ENCODE measurements around the gene AKNA. TPM values are rescaled to one million over a fixed set of nuclear protein-coding genes. Genes with fewer than 3 reads are reported as not detected.

Gene AKNA
- total RNA-seq, 1 experiment from 2014 or later, result 20.6 TPM

DNA sequence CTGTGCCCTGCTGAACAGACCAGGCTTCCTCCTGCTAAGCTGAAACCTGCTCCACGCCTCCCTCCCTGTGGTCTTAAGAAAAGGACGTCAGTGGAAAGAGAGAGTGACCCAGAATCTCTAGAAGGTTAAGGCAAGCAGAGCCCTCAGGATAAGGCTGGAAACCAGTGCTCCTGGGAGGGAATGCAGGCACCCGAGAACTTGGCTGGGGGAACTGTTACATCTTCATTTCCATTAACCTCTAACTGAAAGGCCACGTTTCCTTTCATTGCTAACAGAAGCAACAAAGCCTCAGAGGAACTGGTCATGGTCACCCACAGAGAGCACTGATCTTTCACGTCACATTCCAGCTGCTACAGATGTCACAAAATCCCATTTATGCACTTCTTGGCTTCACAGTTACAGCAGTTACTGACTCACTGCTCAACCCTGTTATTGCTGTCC lies 26.1 kb upstream of the AKNA start:
- RAD21 ChIA-PET (ENCODE audit: low non-redundant PET in 1 of 2, low total read pairs in 2 of 2, uncharacterized antibody in 2 of 2, unreplicated experiment in 2 of 2), result no interaction called here
- ATAC-seq (no peak), DNase-seq (ENCODE audit: low read depth, low spot score) (no peak)
- Histone ChIP-seq H2AFZ (ENCODE audit: low read depth, low read length, poor library complexity, severe bottlenecking) (no peak overlapping the region), H3K79me2 (ENCODE audit: insufficient read depth, low read length) (no peaks in the 10 kb centered on the region), H3K27ac (ENCODE audit: low read depth, low read length) (no peak overlapping the region), H3K9ac (ENCODE audit: low read length) (no peak overlapping the region), H3K36me3 (ENCODE audit: control insufficient read depth in 1 of 2, insufficient read depth in 2 of 2, low read length in 2 of 2) (no peaks in the 10 kb centered on the region), H3K4me2 (ENCODE audit: low read length) (no peak overlapping the region), H3K4me1 (ENCODE audit: control insufficient read depth in 1 of 2, insufficient read depth in 2 of 2, low read length in 2 of 2) (no peaks in the 10 kb centered on the region), H3K27me3 (ENCODE audit: insufficient read depth, low read length) (no peaks in the 10 kb centered on the region), H3K4me3 (replicated peaks in 1 of 2; ENCODE audit: low read depth in 1 of 2, low read length in 2 of 2) (no peak overlapping the region), H4K20me1 (ENCODE audit: insufficient read depth) (no peaks in the 10 kb centered on the region), H3K9me3 (ENCODE audit: control insufficient read depth in 1 of 2, insufficient read depth in 1 of 2, low read depth in 1 of 2, low read length in 2 of 2) (no peaks in the 10 kb centered on the region), H3K9me2 (ENCODE audit: insufficient read depth) (no peaks in the 10 kb centered on the region)
- BruUV-seq (replicated peaks), result no TSS peak
- intact Hi-C loops (cut with micrococcal nuclease), result no loop called here
- CTCF ChIA-PET, result interaction anchor here (2.3 kb wide), 1 partner anchor 8 kb away, joined by 7 read pairs; no protein-coding TSS in a partner anchor
- TF ChIP-seq ZNF274 (IDR thresholded peaks at IDR 0.05; ENCODE audit: low read depth, low read length) (no peak), SRF (IDR thresholded peaks at IDR 0.05; ENCODE audit: low read depth) (no peak)
- POLR2A ChIA-PET, result no interaction called here

GRCh38 chr9:114412048-114412683 lies 24.4 kb upstream of the AKNA start:
- CTCF ChIA-PET, result no interaction called here
- H3K27me3 ChIP-seq (ENCODE audit: insufficient read depth, low read length), result no peaks in the 10 kb centered on the region
- H4K20me1 ChIP-seq (ENCODE audit: insufficient read depth), result no peaks in the 10 kb centered on the region
- TF ChIP-seq POLR2A (IDR thresholded peaks at IDR 0.05; ENCODE audit: borderline replicate concordance, extremely low read depth, insufficient read depth, insufficient read length) (no peak), EZH2 (IDR thresholded peaks at IDR 0.05) (no peak), ZBTB33 (IDR thresholded peaks at IDR 0.05; ENCODE audit: extremely low read depth, insufficient replicate concordance, low read length) (no peak), ZFX (IDR thresholded peaks at IDR 0.05) (no peak), CTCF (IDR thresholded peaks at IDR 0.05 in 2 of 3, conservative IDR thresholded peaks at IDR 0.05 in 1 of 3; ENCODE audit: borderline replicate concordance in 1 of 3, insufficient read depth in 1 of 3, low read depth in 2 of 3, low read length in 2 of 3) (no peak), SIN3A (IDR thresholded peaks at IDR 0.05; ENCODE audit: low read depth) (no peak), EZH2phosphoT487 (IDR thresholded peaks at IDR 0.05; ENCODE audit: borderline replicate concordance) (no peak), EGR1 (IDR thresholded peaks at IDR 0.05; ENCODE audit: low read depth) (no peak), CBX3 (IDR thresholded peaks at IDR 0.05; ENCODE audit: low read depth) (no peak), RAD21 (IDR thresholded peaks at IDR 0.05; ENCODE audit: low read depth) (no peak)
- H3K9me2 ChIP-seq (ENCODE audit: insufficient read depth), result no peaks in the 10 kb centered on the region
- H3K36me3 ChIP-seq (ENCODE audit: control insufficient read depth in 1 of 2, insufficient read depth in 2 of 2, low read length in 2 of 2), result no peaks in the 10 kb centered on the region
- H3K4me3 ChIP-seq (replicated peaks in 1 of 2; ENCODE audit: low read depth in 1 of 2, low read length in 2 of 2), result no peak overlapping the region
- RAD21 ChIA-PET (ENCODE audit: low non-redundant PET in 1 of 2, low total read pairs in 2 of 2, uncharacterized antibody in 2 of 2, unreplicated experiment in 2 of 2), result no interaction called here
- BruUV-seq (replicated peaks), result no TSS peak
- H3K9me3 ChIP-seq (ENCODE audit: control insufficient read depth in 1 of 2, insufficient read depth in 1 of 2, low read depth in 1 of 2, low read length in 2 of 2), result no peaks in the 10 kb centered on the region
- intact Hi-C loops (cut with micrococcal nuclease), result no loop called here
- DNase-seq (ENCODE audit: low read depth, low spot score) (no peak), ATAC-seq (no peak)
- H3K79me2 ChIP-seq (ENCODE audit: insufficient read depth, low read length), result no peaks in the 10 kb centered on the region
- H3K9ac ChIP-seq (ENCODE audit: low read length), result no peak overlapping the region
- POLR2A ChIA-PET, result no interaction called here
- no peak overlapping the region for H3K27ac ChIP-seq (ENCODE audit: low read depth, low read length)
- H2AFZ ChIP-seq (ENCODE audit: low read depth, low read length, poor library complexity, severe bottlenecking), result no peak overlapping the region
- H3K4me2 ChIP-seq (ENCODE audit: low read length), result no peak overlapping the region
- no peaks in the 10 kb centered on the region for H3K4me1 ChIP-seq (ENCODE audit: control insufficient read depth in 1 of 2, insufficient read depth in 2 of 2, low read length in 2 of 2)
